KG1 (cell line): ENCODE measurements around the gene PLEKHM1.
A peak's percentile ranks its signal among the peaks of the same experiment; 100 is the strongest.

ENCODE experiments used
- DNase-seq: peaks from one replicate; lab custom pipeline; 2025; lab: John Stamatoyannopoulos, UW

PLEKHM1 gene

DNA sequence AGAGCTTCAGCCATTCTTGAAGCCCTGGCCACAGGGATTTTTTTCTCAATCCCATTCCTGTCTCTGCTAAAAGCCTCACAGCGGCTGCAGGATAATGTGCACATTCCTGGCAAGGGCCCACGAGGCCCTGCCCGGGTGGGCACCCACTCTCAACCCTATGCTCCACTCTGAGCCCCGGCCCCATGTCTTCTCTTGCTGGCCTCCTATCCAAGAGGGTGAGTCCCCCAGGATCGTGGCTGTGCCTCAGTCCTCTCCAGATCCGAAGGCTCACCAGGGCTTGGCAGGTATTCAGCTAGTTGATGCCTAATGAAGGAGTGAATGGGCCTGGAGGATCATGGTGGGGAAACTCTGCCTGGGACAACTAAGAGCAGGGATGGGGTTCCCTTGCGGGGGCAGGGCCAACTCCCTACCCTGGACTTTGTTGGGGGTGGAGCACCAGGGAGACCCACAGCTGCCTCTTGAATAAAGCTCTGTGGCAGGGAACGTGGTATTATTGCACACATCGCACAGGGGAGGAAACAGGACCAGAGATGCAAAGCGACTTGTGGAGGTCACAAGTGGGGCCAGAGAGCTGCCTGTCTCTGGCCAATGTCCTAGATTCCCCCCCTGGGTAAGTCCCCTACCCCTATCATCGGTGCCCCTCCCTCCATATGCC lies 63.2 kb downstream of the PLEKHM1 start:
- DNase-seq = no peak

DNA sequence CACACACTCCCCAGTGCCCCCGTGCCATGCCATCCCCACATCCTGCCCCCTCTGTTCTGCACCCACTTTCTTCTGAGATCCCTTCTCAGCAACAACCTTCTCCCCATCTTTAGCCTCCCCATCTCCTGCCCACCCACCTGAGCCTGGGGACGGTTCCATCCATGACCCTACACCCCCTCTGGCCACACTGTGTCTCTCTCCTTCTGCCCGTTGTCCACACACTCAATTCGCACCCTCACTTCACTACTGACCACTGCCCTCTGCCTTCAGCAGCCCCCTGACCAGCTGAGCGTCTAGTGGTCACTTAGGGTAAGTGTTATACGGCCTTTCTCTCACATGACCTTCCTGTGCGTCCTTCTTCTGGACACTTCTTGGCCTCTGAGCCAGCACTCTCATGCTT lies 64.0 kb downstream of the PLEKHM1 start:
- no peak for DNase-seq

DNA sequence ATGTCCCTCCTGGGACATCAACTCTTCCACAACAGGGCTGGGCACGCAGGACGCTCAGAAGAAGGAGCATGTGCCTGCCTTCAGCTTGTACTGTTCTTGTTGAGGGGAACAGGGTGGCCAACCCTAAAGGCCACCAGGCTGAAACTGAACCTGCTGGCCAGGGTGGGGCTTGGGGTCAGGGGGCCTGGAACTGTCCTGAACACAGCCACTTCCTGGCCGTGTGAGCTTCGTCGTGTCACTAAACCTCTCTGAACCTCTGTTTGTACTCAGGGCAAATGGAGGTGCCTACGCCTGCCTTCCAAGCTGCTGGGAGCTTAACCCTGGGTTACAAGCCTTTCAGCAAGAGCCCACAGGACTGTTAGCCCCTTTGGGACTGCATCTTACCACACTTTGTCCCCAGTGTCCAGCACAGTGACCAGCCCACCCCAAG lies 64.5 kb downstream of the PLEKHM1 start:
- DNase-seq = no peak

DNA sequence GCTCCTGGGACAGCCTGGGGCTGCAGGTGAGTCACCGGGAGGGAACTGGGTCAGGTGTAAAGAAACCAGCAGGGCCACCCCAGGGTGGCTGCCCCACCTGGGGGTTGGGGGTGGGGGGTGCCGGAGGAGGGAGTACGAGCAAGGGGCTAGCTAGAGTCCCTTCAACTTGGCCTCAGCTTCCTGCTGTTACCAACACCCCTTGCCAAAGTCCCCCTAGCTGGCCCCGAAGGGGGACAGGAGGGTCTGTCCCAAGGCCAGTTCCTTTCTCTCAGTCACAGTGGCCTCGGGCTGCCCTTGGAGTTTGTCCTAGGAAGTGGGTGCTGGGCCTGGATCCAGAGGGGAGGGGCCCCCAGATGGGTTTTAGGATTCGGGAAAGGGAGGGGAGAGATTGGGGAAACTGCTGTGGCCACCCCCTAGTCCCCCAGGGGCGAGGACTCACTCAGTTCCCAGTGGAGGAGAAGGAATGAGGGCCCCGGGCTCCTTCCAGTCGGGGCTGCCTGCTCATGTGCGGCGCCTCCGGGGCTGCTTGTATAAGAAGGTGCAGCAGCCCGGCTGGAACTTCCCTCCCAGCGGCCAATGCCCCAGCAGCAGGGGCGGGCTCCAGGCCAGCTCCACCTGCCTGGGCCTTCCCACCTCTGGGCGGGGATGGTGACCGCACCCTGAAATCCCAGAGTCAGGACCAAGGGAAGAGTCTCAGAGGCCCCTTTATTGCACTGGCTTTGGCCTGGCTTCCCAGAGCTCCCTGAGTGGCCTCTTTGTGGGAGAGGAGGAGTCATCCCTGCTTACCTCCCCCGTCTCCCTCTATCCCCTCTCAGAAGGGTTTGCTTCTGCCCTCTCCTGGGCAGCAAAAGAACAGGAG lies 65.2 kb downstream of the PLEKHM1 start:
- no peak for DNase-seq

DNA sequence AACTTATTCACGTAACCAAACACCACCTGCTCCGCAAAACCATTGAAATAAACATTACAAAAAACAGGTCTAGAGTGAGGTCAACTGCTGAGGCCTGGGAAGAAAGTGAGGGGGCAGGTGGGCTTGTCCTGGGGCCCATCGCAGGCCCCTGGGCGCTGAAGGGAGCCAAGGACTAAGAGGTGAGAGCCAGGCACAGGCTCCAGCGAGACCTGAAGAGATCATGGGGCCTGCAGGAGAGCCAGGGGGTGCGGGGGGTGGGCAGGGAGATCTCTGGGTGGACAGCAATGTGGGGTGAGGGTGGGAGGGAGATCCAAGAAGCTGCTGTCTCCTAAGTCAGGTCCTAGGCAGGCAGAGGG lies 65.8 kb downstream of the PLEKHM1 start:
- no peak for DNase-seq

DNA sequence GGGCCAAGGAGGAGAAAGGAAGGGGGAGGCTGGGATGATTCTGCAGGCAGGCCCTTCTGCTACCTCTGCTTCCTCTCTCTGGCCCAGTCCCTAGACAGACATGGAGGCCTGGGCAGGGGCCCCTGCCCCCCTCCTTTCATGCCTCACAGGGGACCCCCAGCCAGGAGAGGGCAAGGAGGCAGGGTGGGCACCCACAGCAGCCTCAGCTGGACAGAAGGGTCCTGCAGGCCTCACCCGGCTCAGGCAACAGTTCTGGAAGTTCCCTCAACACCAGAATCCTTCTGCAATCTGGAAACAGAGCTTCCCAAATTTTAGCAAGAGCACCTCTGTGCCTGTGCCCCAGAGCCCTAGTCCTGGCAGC lies 66.6 kb downstream of the PLEKHM1 start:
- DNase-seq = no peak

DNA sequence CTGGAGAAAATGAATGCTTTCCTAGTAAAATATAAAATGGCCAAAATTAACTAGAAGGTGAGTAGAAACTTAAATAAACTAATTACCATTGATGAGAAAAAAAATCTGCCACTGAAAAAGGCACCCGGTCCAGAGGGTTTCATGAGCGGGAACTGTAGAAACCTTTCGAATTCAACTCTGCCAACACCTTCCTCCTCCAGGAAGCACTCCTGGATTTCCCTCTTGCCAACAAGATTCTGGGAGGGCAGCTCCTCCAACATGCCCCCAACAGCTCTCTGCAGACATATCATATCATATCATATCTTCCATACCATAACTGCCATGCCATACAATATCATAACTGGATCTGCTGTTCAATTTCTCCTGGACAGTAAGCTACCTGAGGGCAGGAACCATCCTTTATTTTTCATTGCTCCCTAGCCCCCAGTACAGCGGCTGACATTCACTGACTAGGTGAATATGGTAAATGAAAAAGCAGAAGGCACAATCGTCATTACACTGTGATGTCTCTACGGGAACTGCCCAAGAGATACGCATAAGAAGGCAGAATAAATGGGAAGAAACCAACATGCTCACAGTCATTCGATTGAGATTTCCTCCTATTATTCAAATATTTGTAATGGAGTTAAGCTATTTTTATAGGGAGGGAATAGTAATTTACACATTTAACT lies 67.1 kb downstream of the PLEKHM1 start:
- no peak for DNase-seq

DNA sequence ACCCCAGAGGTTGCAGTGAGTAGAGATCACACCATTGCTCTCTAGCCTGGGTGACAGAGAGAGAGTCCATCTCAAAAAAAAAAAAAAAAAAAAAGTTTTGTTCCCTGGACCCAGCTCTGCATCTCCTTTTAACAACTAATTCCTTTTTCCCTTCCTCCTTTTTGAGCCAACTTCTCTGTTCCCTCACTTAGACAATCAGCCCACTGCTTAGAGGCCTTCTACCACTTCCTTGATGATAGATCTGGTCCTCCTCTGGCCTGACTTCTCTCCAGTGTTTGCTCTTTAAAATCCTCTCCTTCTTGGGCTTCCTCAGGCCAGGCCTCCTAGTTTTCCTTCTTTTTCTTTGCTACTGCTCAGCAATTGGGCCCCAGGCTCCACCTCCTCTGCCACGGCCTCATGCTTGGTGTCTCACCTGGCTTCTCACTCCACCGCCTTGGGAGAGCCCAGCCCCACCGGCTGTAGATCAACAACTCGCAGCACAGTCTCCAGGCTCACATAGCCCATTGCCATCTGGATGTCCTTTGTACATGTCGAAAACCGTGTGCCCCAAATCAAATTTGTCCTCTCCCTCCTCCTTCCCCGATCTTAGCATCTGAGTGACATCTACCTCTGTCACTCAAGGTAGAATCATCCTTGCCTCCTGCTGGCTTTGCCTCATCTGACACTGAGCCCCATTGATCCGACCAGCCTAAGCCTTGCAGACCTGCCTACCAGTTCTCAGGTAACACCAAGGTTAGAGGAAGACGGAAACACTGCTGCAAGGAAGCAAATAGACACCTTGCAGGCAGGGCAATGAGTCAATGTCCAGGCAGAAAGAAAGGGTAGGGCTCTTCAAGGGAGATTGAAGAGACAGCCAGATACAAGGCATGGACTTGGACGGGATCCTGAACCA lies 75.3 kb downstream of the PLEKHM1 start:
- DNase-seq = no peak

DNA sequence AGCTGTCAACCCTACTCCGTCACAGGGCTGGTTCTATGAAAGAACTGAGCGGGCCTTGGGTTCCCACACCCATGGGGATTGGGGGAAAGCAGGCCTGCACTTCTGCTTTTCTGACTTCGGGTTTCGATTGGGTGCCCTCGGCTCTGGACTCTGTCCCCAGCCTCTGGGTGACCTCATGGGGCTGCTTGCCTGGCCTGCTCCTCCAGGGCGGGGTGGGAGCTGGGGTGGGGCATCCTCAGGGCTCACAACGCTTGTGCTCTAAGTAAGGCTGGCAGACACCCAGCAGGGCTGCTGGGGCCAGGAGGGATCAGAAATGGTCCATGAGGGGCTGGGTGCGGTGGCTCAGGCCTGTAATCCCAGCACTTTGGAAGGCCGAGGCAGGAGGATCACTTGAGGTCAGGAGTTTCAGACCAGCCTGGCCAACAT lies 77.0 kb downstream of the PLEKHM1 start:
- no peak for DNase-seq

DNA sequence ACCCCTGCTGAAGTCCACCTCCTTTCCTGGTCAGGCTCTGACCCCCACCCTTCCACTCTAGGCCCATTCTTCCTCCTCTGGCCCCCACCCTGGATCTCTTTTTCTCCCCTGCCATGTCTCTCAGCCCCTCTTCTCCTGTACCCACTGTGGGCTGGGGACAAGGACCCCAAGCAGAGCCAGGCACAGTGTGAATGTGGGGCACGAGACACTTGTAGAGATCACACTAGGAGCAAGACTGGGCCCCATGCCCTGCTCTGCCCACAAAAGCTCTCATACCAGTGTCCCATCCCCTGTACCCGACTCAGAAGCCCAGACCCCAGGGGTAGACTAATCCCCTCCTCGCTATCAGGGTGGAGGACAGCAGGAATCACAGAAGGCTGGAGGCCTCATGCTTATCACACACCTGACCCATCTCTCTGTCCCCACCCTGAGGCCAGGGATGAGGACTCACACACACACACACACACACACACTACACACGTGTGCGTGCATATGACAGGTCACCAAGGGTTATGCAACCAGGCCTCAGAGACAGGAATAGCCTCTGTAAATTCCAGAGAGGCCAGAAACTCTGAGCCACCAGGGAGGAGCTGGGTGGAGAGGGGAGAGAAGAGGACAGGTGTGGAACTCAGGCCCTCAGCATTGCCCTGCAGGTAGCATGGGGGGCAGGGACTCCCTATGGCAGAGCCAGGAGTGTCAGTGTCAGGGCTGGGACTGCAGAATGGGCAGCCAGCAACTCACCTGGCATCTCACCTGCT lies 79.0 kb downstream of the PLEKHM1 start:
- DNase-seq = no peak

DNA sequence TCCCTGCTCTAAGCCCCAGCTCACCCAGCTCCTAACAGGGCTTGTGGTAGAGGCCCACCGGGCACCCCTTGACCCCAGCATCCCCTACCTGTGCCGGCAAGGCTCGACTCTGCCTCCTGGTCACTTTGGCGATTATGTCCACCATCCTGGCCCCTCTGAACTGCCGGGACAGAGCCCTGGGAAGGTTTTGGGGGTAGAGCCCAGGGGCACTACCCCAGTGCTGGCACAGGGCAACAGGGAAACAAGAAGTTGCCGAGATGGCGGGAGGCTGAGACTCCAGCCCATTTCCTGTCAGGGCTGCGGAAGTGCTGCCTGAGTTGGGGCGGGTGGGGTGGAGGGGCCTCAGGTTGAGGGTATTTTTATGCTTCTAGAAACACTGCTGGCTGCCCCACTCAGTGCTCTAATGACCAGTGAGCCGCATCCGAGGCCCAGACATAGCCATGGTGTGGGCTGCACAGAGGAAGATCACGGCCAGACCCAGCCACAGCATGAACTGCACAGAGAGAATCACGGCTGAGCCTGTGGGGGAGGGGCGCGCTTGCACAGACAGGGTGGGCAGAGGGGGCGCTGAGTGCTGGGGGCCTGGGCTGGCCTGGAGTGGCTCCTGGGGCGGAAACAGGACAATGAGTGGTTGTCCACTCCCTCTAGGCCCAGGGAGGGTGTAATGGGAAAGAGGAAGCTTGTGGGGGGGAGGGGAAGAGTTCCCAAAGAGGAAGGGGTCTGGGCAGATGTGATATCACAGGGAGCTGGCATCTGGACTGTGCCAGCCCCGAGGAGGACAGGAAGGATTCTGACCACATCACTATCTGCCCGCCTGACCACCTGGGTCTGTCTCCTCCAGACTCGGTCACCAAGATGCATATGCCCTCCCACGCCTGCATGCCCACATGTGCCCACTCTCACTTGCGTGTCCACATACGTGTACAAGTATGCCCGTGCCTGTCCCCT lies 80.1 kb downstream of the PLEKHM1 start:
- peak; percentile 30 for DNase-seq

DNA sequence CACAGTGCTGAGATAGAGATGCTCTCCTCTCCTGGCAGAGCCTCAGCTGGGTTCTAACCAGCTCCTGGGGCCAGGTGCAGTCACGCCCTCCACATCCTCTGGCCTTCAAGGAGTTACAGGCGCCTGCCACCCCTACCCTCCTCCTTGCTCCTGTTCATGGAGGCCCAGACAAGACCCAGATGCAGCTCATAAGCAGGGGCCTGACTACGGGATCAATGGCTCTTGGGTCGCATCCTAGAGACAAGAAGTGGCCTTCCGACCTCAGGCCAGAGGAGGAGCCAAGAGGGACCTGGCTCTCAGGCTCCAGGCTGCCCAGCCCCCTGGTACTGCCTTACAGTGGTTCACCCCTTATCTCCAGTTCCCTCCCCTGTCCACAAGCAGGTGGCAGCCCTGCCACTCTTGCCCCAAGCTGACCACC lies 80.9 kb downstream of the PLEKHM1 start:
- DNase-seq = no peak

DNA sequence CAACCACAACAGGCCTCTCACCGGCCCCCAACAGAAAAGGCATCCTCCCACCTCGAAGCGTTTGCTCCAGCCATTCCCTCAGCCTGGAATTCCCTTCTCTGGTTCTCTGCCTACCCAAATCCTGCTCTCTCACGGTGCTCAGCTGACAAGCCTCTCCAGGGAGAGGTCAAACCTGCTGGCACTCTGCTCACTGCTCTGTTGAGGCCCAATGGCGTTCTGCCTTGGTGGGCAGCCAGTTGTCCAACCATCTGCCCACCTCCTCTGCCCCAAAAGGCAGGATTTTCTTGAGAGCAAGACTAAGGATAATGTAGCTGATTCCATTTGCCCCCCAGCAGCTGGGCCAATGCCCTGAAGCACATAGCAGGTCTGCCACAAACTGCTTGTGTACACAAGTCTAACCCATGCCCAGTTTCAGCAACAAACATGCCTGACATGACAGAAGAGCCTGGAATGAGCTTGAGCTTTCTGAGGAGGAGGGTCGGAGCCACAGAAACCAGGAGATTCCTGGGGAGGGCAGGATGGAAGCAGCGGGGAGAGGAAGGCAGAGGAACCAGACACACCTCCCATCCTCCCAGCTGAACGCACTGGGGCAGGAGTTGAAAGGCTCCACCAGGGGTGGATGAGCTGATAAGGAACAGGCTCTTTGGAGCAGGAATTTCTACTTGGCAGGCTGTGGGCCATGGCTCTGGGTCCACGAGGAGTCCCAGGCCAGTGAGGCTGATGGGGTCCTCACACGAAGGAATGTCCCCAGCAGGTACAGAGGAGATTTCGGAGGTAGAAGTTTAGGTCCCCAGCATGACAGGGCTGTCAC lies 81.7 kb downstream of the PLEKHM1 start:
- no peak for DNase-seq

DNA sequence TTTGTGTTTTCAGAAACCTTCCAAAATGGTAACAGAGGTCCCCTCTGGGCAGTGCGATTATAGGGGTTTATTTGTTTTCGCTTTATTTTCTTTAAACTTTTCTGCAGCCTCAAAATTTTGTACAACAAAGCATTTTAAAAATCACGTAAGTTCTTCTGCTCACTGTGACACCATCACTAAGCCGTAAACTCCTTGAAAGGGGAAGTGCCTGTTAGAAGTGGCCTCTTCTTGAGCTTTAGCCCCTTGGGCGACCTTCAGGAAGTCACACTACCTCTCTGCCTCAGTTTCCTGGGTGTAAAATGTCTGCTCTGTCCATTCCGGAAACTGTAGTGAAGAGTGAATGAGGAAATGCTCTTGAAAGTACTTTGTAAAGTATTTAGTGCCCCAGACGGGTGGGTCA lies 84.4 kb downstream of the PLEKHM1 start:
- no peak for DNase-seq

DNA sequence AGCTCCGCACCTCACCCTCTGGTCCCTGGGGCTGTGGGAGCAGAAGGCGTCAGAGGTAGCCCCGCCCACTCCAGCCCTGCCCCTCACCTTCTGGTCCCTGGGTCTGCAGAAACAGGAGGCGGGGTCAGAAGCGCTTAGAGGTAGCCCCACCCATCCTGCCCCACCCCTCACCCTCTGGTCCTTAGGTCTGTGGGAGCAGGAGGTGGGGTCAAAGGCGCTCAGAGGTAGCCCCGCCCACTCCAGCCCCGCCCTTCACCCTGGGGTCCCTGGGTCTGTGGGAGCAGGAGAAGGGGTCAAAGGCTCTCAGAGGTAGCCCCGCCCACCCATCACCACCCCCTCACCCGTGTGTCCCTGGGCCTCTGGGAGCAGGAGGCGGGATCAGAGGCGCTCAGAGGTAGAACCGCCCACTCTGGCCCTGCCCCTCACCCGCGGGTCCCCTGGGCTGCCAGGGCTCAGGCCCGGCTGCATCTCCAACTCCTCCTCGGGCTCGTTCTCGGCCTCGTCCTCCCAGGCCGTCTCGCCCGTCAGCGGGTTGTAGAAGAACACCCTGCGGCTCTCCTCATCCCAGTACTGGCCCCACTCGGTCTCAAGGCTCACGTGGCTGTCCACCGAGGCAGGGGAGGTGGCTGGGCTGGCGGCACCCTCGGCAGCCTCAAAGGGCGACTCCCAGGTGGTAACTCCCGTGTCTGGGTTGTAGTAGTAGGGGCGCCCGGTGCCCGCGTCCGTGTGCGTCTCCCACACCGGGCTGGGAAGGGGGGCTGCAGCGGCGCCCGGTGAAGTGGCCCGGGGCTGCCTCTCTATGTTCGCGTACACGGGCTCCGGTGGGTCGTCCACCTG lies 85.1 kb downstream of the PLEKHM1 start:
- DNase-seq = no peak

DNA sequence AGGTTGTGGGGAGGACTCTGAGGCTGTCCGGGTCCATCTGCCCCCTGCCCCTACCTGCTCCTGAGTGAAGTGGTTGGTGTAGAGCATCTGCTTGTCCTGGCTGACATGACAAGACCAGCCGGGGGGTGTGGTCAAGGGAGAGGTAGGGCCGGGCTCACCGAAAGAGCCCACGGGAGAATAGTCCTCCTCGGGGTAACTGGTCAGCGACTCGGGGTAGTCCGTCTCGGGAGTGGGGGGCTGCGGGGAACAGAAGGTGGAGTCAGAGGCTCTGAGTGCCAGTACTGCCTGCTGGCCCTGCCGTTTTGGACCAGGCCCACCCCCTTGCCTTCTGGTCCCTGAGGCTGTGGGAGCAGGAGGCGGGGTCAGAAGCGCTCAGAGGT lies 85.7 kb downstream of the PLEKHM1 start:
- no peak for DNase-seq

DNA sequence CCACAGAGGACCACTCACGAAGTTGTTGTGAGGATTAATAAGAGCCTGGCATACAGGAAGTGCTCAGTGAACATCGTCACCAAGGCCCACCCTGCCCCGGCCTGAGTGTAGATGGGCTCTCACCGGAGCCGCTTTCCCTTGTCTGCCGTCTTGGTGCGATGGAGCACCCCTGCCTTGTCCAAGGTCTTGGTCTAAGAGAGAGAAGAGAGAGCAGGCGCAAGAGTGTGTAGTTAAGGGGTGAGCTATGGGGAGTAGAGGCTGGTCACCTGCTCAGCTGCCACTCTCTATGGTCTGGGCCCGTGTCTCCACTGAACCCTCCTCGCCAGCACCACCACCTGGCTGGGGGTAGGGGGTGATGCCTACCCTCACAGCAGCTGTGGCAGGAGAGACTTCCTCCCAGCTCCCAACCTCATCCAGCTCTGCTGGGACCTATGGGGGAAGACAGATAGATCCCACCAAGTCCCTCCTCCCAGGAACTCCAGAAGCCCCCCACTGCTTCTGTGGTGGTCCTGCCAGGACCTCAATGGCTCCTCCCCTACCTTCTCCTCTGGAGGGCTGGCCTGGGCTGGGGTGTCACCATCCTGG lies 86.5 kb downstream of the PLEKHM1 start:
- DNase-seq = no peak

DNA sequence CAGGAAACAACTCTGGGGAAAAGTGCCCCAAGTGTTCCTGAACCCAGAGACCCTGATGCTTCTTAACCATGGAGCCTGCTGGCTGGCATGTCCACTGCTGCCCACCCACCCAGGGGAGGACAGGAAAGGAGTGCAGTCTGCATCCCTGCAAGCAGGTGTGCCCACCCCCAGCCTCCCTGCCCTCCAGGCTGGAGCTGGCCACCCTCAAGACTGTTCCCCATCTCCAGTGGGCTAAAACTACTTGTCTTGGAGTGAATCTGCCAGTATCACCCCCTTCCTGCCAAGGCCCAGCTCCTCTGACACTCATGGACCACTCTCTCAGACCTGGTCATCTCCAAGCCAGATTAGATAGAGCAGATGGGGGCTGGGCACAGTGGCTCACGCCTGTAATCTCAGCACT lies 87.6 kb downstream of the PLEKHM1 start:
- no peak for DNase-seq
